Retinal pigment epithelial cell (primary cell): Measurements from ENCODE around the gene PIGZ.

ENCODE experiments used
- DNase-seq: peaks from one replicate; pipeline ENCODE4 v3.0.0-alpha.2; 2010; ENCODE audit warnings: low read depth
- H3K4me3 ChIP-seq: 2 replicates; pipeline ENCODE4 v1.5.1; 2011; ENCODE audit warnings: mild to moderate bottlenecking, low read length, control low read depth, moderate library complexity
- TF ChIP-seq, protein P1 (sequence below): conservative IDR thresholded peaks from 2 replicates; pipeline ENCODE4 v1.5.1; 2011; ENCODE audit warnings: low read depth, low read length, control low read depth, inconsistent platforms

The PIGZ gene

DNA sequence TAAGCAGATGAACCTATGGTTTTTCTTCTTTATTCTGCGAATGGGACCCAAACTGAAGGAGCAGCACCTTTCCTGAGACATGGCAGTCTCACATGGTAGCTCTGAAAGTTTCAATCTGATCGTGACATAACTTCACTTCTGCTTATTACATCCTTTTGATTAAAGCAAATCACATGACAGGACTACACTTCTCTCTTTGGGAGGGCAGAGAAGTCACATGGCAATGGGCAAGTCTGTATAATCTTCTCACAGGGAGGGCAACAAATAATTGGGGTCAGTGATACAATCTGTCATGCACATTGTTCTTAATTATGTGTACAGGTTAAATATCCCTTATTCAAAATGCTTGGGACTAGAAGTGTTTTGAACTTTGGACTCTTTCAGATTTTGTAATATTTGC is 47.9 kb downstream of the PIGZ start:
- TF ChIP-seq, protein P1, sequence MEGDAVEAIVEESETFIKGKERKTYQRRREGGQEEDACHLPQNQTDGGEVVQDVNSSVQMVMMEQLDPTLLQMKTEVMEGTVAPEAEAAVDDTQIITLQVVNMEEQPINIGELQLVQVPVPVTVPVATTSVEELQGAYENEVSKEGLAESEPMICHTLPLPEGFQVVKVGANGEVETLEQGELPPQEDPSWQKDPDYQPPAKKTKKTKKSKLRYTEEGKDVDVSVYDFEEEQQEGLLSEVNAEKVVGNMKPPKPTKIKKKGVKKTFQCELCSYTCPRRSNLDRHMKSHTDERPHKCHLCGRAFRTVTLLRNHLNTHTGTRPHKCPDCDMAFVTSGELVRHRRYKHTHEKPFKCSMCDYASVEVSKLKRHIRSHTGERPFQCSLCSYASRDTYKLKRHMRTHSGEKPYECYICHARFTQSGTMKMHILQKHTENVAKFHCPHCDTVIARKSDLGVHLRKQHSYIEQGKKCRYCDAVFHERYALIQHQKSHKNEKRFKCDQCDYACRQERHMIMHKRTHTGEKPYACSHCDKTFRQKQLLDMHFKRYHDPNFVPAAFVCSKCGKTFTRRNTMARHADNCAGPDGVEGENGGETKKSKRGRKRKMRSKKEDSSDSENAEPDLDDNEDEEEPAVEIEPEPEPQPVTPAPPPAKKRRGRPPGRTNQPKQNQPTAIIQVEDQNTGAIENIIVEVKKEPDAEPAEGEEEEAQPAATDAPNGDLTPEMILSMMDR, result no peak
- peak; percentile 5 for DNase-seq
- no peak overlapping the region for H3K4me3 ChIP-seq

GRCh38 chr3:196918968-196919367 is 49.7 kb downstream of the PIGZ start:
- H3K4me3 ChIP-seq, result no peak overlapping the region
- TF ChIP-seq, protein P1, result no peak
- DNase-seq, result peak; percentile 11

DNA sequence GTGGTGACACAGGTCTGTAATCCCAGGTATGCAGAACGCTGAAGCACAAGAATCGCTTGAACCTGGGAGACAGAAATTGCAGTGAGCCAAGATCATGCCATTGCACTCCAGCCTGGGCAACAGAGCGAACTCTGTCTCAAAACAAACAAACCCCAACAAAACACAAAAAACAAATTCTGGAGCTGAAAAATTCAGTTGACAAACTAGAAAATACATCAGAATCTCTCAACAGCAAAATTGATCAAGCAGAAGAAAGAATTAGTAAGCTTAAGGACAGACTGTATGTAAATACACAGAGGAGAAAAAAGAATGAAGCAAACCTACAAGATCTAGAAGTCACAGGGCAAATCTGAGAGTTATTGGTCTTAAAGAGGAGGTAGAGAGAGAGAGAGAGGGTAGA is 51.6 kb downstream of the PIGZ start:
- no peak overlapping the region for H3K4me3 ChIP-seq
- no peak for DNase-seq
- TF ChIP-seq, protein P1, result no peak

- TF ChIP-seq, protein P1, result no peak
- H3K4me3 ChIP-seq, result no peak overlapping the region
- DNase-seq, result no peak
Measured at GRCh38 chr3:196916221-196916620, 52.4 kb downstream of the PIGZ start.

DNA sequence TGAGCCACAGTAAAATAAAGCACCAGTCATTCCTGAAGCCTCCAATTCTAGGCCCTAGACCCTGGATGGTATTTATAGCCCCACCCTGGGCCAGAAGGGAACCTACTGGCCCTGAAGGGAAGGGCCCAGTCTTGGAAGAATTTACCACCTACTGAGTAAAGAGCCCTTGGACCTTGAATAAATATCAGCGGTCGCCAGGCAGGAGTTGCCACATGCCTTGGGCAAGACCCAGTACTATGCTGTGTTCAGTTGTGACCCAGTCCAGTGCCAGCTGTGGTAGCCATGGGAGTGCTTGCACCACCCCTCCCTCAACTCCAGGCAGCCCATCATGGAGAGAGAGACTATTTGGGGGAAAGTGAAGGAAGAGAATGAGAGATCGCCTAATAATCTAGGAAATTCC is 53.3 kb downstream of the PIGZ start:
- no peak for DNase-seq
- no peak overlapping the region for H3K4me3 ChIP-seq
- TF ChIP-seq, protein P1, result no peak

DNA sequence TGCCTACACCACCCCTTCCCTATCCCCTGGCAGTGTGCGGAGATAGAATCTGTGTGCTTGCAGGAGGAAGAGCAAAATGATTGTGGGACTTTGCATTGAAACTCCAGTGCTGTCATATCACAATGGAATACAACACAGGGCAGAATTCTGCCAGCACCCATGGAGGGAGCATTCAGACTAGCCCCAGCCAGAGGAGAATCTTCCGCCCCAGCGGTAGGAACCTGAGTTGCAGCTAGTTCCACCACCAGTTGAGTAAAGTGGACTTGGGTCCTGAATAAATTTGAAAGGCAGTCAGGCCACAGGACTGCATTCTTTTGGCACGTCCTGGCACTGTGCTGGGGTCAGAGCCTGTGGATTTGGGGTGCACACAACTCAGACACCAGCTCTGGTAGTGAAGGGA is 53.8 kb downstream of the PIGZ start:
- no peak for DNase-seq
- H3K4me3 ChIP-seq, result no peak overlapping the region
- TF ChIP-seq, protein P1, result no peak

GRCh38 chr3:196903740-196904139 is 64.9 kb downstream of the PIGZ start:
- H3K4me3 ChIP-seq, result no peak overlapping the region
- TF ChIP-seq, protein P1, result no peak
- no peak for DNase-seq
